PC-3 (cell line): Measurements from ENCODE around the gene SPNS1. TPM values are rescaled to one million over a fixed set of nuclear protein-coding genes. Genes with fewer than 3 reads are reported as not detected.

ENCODE experiments used
- ATAC-seq: fragments of 200-7000 bp; cut with Tn5 transposase; 2 replicates; pipeline ENCODE4 v1.9.1; 2020; ENCODE audit warnings: mild to moderate bottlenecking, moderate library complexity
- BruUV-seq: library from RNA; stranded (reverse); fragments of 400-500 nt; replicated peaks from 2 replicates; lab custom pipeline; 2021; lab: Mats Ljungman, UMichigan
- CTCF ChIA-PET: fragments of 300-600 bp; sonication (Branson Sonifier 250); formaldehyde crosslinking; loops from one replicate; lab custom pipeline; 2022; ENCODE audit warnings: antibody characterized with exemption; lab: Charles Lee
- POLR2A ChIA-PET: fragments of 300-600 bp; sonication (Branson Sonifier 250); formaldehyde crosslinking; loops from one replicate; lab custom pipeline; 2022; ENCODE audit warnings: antibody characterized with exemption; ENCODE audit not compliant: unreplicated experiment; lab: Charles Lee
- DNase-seq: peaks from one replicate; pipeline ENCODE4 v3.0.0-alpha.2; 2015
- H2AFZ ChIP-seq: fragments of 300-600 bp; sonication (generic); 2 replicates; pipeline ENCODE4 v1.6.0; 2016; ENCODE audit warnings: antibody characterized with exemption, low read length
- H3F3A ChIP-seq: fragments of 300-600 bp; sonication (generic); one replicate; pipeline ENCODE4 v1.6.0; 2017; ENCODE audit warnings: antibody characterized with exemption, low read length, control low read depth, mild to moderate bottlenecking; ENCODE audit not compliant: unreplicated experiment
- H3K27ac ChIP-seq: fragments of 300-600 bp; sonication (generic); 2 replicates; pipeline ENCODE4 v1.5.1; 2016; ENCODE audit warnings: mild to moderate bottlenecking, low read length
- H3K27me3 ChIP-seq: fragments of 300-600 bp; sonication (generic); 2 replicates; pipeline ENCODE4 v1.6.1; 2016; ENCODE audit warnings: low read length, mixed read lengths
- H3K36me3 ChIP-seq: fragments of 300-600 bp; sonication (generic); 2 replicates; pipeline ENCODE4 v1.6.1; 2016; ENCODE audit warnings: low read depth, mixed run types, low read length, mixed read lengths
- H3K4me1 ChIP-seq: fragments of 300-600 bp; sonication (generic); 2 replicates; pipeline ENCODE4 v1.5.1; 2016; ENCODE audit warnings: low read length; ENCODE audit not compliant: insufficient read depth
- H3K4me2 ChIP-seq: fragments of 300-600 bp; sonication (generic); 2 replicates; pipeline ENCODE4 v1.6.0; 2016; ENCODE audit warnings: low read length
- H3K4me3 ChIP-seq: fragments of 300-600 bp; sonication (generic); 2 replicates; pipeline ENCODE4 v1.5.1; 2016; ENCODE audit warnings: mild to moderate bottlenecking, low read length, mixed read lengths
- H3K79me2 ChIP-seq: fragments of 300-600 bp; sonication (generic); 2 replicates; pipeline ENCODE4 v1.6.1; 2017; ENCODE audit warnings: low read length, mixed read lengths
- H3K9ac ChIP-seq: fragments of 300-600 bp; sonication (generic); 2 replicates; pipeline ENCODE4 v1.6.0; 2016; ENCODE audit warnings: mild to moderate bottlenecking, low read length
- H3K9me2 ChIP-seq: fragments of 300-600 bp; sonication (generic); replicated peaks from 2 replicates; pipeline ENCODE4 v1.6.1; 2016; ENCODE audit warnings: mixed run types, low read length, mixed read lengths
- H3K9me3 ChIP-seq: fragments of 300-600 bp; sonication (generic); 2 replicates; pipeline ENCODE4 v1.6.1; 2016; ENCODE audit warnings: low read length, mixed read lengths
- H4K20me1 ChIP-seq: fragments of 300-600 bp; sonication (generic); 2 replicates; pipeline ENCODE4 v1.6.1; 2016; ENCODE audit warnings: low read length, mixed read lengths
- EZH2 ChIP-seq: fragments of 300-600 bp; sonication (generic); IDR thresholded peaks from one replicate; pipeline ENCODE4 v1.6.1; 2017; ENCODE audit warnings: antibody characterized with exemption, mild to moderate bottlenecking, low read length; ENCODE audit not compliant: unreplicated experiment
- EZH2phosphoT487 ChIP-seq: fragments of 300-600 bp; sonication (generic); IDR thresholded peaks from 2 replicates; pipeline ENCODE4 v1.6.1; 2018; ENCODE audit warnings: mild to moderate bottlenecking, antibody characterized with exemption, low read length, borderline replicate concordance
- intact Hi-C: fragments of 100-400 bp; cut with micrococcal nuclease; formaldehyde crosslinking; loops from 2 replicates; pipeline ENCODE4 v1.9.0; 2023
- total RNA-seq: library from RNA; depleted of rRNA; stranded (reverse); fragments of >200 nt; gene quantifications from 2 replicates; pipeline ENCODE4 v1.2.3, GENCODE V29; 2014
- TF ChIP-seq, protein P1 (sequence below): fragments of 300-600 bp; sonication (generic); conservative IDR thresholded peaks from 2 replicates; pipeline ENCODE4 v1.5.1; 2017; ENCODE audit warnings: antibody characterized with exemption, low read depth, mild to moderate bottlenecking, low read length

The SPNS1 gene
- total RNA-seq, 1 experiment from 2014 or later, result 44.8 TPM

- Histone ChIP-seq H3K27me3 (no peaks in the 10 kb centered on the region), H3K9me2 (no peaks in the 10 kb centered on the region), H3K9ac (peak overlapping the region; percentile 74), H3K4me2 (peak overlapping the region; percentile 83), H2AFZ (peak overlapping the region; percentile 89), H3K4me1 (no peaks in the 10 kb centered on the region; the same call in 1 of the 2 replicates), H4K20me1 (no peaks in the 10 kb centered on the region), H3F3A (no peaks in the 10 kb centered on the region), H3K4me3 (peak overlapping the region; percentile 96), H3K9me3 (no peaks in the 10 kb centered on the region), H3K79me2 (peaks cover 9% of the 10 kb centered on the region), H3K36me3 (no peaks in the 10 kb centered on the region), H3K27ac (peak overlapping the region; percentile 42)
- DNase-seq, result peak; percentile 65
- intact Hi-C loops, result no loop called here
- peak; percentile 58 for ATAC-seq
- TSS peak; percentile 99 for BruUV-seq
- CTCF ChIA-PET, result interaction anchor here (0.6 kb wide), 1 partner anchor 116 kb away, joined by 5 read pairs; no protein-coding TSS in a partner anchor
- POLR2A ChIA-PET, result interaction anchor here (0.6 kb wide), 1 partner anchor 151 kb away, joined by 4 read pairs; the partner anchor contains the start of gene ATXN2L
- no peak for TF ChIP-seq EZH2
- TF ChIP-seq, protein P1, sequence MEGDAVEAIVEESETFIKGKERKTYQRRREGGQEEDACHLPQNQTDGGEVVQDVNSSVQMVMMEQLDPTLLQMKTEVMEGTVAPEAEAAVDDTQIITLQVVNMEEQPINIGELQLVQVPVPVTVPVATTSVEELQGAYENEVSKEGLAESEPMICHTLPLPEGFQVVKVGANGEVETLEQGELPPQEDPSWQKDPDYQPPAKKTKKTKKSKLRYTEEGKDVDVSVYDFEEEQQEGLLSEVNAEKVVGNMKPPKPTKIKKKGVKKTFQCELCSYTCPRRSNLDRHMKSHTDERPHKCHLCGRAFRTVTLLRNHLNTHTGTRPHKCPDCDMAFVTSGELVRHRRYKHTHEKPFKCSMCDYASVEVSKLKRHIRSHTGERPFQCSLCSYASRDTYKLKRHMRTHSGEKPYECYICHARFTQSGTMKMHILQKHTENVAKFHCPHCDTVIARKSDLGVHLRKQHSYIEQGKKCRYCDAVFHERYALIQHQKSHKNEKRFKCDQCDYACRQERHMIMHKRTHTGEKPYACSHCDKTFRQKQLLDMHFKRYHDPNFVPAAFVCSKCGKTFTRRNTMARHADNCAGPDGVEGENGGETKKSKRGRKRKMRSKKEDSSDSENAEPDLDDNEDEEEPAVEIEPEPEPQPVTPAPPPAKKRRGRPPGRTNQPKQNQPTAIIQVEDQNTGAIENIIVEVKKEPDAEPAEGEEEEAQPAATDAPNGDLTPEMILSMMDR, result peak; percentile 70
- no peak for TF ChIP-seq EZH2phosphoT487
Observed at GRCh38 chr16:28974007-28974436, 556 bp upstream of the SPNS1 start.

DNA sequence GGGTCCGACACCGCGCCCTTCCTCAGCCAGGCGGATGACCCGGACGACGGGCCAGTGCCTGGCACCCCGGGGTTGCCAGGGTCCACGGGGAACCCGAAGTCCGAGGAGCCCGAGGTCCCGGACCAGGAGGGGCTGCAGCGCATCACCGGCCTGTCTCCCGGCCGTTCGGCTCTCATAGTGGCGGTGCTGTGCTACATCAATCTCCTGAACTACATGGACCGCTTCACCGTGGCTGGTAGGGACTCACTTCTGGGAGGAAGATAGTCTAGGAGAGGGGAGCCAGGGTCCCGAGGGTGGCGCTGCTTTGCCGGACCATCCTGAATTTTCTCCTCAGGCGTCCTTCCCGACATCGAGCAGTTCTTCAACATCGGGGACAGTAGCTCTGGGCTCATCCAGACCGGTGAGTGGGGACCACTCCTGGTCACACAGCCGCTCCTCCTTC, 601 bp downstream of the SPNS1 start:
- POLR2A ChIA-PET, result no interaction called here
- H3K9me2 ChIP-seq, result no peaks in the 10 kb centered on the region
- H3K9ac ChIP-seq, result peak overlapping the region; percentile 74
- H4K20me1 ChIP-seq, result no peaks in the 10 kb centered on the region
- H3K27ac ChIP-seq, result no peak overlapping the region
- intact Hi-C loops, result no loop called here
- no TSS peak for BruUV-seq
- H3K4me1 ChIP-seq, result no peaks in the 10 kb centered on the region; the same call in 1 of the 2 replicates
- CTCF ChIA-PET, result no interaction called here
- H3K79me2 ChIP-seq, result peaks cover 9% of the 10 kb centered on the region
- H3K4me2 ChIP-seq, result peak overlapping the region; percentile 83
- DNase-seq, result no peak
- ATAC-seq, result peak; percentile 25
- TF ChIP-seq, protein P1, result no peak
- no peaks in the 10 kb centered on the region for H3K27me3 ChIP-seq
- no peaks in the 10 kb centered on the region for H3K9me3 ChIP-seq
- no peaks in the 10 kb centered on the region for H3K36me3 ChIP-seq
- H3K4me3 ChIP-seq, result peak overlapping the region; percentile 96
- H2AFZ ChIP-seq, result peak overlapping the region; percentile 89
- H3F3A ChIP-seq, result no peaks in the 10 kb centered on the region
